Testis (tissue), 3 donors: ENCODE measurements around the gene CTPS1. TPM values are rescaled to one million over a fixed set of nuclear protein-coding genes. Genes with fewer than 3 reads are reported as not detected.

Experiments used
- DNase-seq: peaks from one replicate; pipeline ENCODE4 v3.0.0-alpha.2; 2019
- H3K27ac ChIP-seq, 2 donors: fragments of 200-600 bp; sonication (generic); one replicate each; pipeline ENCODE4 v1.5.1; 2019
- H3K27me3 ChIP-seq: fragments of 200-600 bp; sonication (generic); one replicate; pipeline ENCODE4 v1.5.1; 2019
- H3K36me3 ChIP-seq: fragments of 200-600 bp; sonication (generic); one replicate; pipeline ENCODE4 v1.5.1; 2017; ENCODE audit warnings: low read depth; ENCODE audit errors: missing control alignments
- H3K4me1 ChIP-seq: fragments of 200-600 bp; sonication (generic); one replicate; pipeline ENCODE4 v1.5.1; 2019
- H3K4me3 ChIP-seq, 2 donors: fragments of 200-600 bp; sonication (generic); one replicate each; pipeline ENCODE4 v1.5.1; 2017 to 2019
- H3K9me3 ChIP-seq: fragments of 200-600 bp; sonication (generic); one replicate; pipeline ENCODE4 v1.5.1; 2017
- POLR2A ChIP-seq: fragments of 450-650 bp; IDR thresholded peaks from one replicate; pipeline ENCODE4 v1.6.1; 2017; ENCODE audit warnings: antibody characterized with exemption, mild to moderate bottlenecking, moderate library complexity
- WGBS, 2 donors: methylation state at CpG; one replicate each; pipeline ENCODE4 v1.1.5; 2018; 5-methylcytosine and 5-hydroxymethylcytosine counted together
- intact Hi-C: fragments of 100-400 bp; cut with DNase I; formaldehyde crosslinking; loops from one replicate; pipeline ENCODE4 v1.15.1; 2023; ENCODE audit warnings: low total_unique reads
- polyA plus RNA-seq: library from polyadenylated mRNA; stranded (reverse); fragments of 350-450 nt; fragmentation: Illumina TruSeq; extraction: RNeasy Lipid Tissue Mini Kit (QIAGEN cat#74804); gene quantifications from one replicate; pipeline ENCODE4 v1.2.3, GENCODE V29; 2014; ENCODE audit warnings: low read depth, low replicate concordance; ENCODE audit not compliant: insufficient read depth
- total RNA-seq, 2 donors: library from RNA; depleted of rRNA; stranded (reverse); fragments of >200 nt; gene quantifications; one replicate each; pipeline ENCODE4 v1.2.3, GENCODE V29; 2016
- TF ChIP-seq, protein P1 (sequence below), 3 experiments: fragments of 450-650 bp in 2 of 3; fragments of 200-600 bp in 1 of 3; sonication (generic) in 1 of 3; IDR thresholded peaks; one replicate each; pipeline ENCODE4 v1.5.1; 2016 to 2019; ENCODE audit warnings: antibody characterized with exemption in 3 of 3, mild to moderate bottlenecking in 2 of 3, moderate library complexity in 1 of 3

Gene CTPS1
- total and polyA plus RNA-seq, 3 donors from 2014 or later, result 41.2 to 66.1 (median 55.9) TPM

GRCh38 chr1:41019353-41019745 is 39.9 kb downstream of the CTPS1 start:
- no peak for DNase-seq
- TF ChIP-seq POLR2A, result no peak
- TF ChIP-seq, protein P1, sequence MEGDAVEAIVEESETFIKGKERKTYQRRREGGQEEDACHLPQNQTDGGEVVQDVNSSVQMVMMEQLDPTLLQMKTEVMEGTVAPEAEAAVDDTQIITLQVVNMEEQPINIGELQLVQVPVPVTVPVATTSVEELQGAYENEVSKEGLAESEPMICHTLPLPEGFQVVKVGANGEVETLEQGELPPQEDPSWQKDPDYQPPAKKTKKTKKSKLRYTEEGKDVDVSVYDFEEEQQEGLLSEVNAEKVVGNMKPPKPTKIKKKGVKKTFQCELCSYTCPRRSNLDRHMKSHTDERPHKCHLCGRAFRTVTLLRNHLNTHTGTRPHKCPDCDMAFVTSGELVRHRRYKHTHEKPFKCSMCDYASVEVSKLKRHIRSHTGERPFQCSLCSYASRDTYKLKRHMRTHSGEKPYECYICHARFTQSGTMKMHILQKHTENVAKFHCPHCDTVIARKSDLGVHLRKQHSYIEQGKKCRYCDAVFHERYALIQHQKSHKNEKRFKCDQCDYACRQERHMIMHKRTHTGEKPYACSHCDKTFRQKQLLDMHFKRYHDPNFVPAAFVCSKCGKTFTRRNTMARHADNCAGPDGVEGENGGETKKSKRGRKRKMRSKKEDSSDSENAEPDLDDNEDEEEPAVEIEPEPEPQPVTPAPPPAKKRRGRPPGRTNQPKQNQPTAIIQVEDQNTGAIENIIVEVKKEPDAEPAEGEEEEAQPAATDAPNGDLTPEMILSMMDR (IDR thresholded peaks at IDR 0.05), result no peak
- Histone ChIP-seq H3K4me1 (peaks cover 5% of the 10 kb centered on the region), H3K9me3 (no peaks in the 10 kb centered on the region), H3K27ac (no peak overlapping the region), H3K4me3 (no peak overlapping the region), H3K36me3 (no peaks in the 10 kb centered on the region), H3K27me3 (no peaks in the 10 kb centered on the region)
- intact Hi-C loops, result no loop called here
- 60% methylated on average over 2 of the region's 2 CpGs for WGBS, 2 donors

GRCh38 chr1:41020109-41020576 is 40.6 kb downstream of the CTPS1 start:
- TF ChIP-seq, protein P1 (IDR thresholded peaks at IDR 0.05), result no peak
- TF ChIP-seq POLR2A, result no peak
- Histone ChIP-seq H3K4me1 (peaks cover 5% of the 10 kb centered on the region), H3K27me3 (no peaks in the 10 kb centered on the region), H3K27ac (no peak overlapping the region), H3K4me3 (no peak overlapping the region), H3K36me3 (no peaks in the 10 kb centered on the region), H3K9me3 (no peaks in the 10 kb centered on the region)
- WGBS, 2 donors, result 75 to 94% methylated on average over 2 to 17 of the region's 17 CpGs
- intact Hi-C loops, result no loop called here
- no peak for DNase-seq

DNA sequence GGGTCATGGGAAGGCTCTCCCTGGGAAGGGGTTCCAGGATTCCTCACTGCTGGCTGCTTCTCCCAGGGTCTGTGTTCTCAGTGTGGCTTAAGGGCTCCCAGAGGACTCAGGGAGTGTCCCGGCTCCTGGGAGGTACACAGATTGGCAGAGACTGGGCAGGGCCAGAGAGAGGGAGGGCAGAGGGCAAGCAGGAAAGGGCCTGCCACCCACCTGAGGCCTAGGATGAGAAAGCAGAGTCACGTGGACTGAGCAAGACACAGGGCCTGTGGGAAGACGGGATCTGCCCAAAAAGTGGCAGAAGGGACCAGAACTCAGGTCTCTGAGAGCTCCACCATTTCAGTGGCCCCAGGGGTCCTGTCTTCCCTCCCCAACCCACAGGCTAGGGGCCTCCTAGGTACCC is 41.2 kb downstream of the CTPS1 start:
- H3K4me3 ChIP-seq, result no peak overlapping the region
- H3K27ac ChIP-seq, result no peak overlapping the region
- intact Hi-C loops, result no loop called here
- WGBS, 2 donors, result 74 to 75% methylated on average over 2 to 3 of the region's 3 CpGs
- no peak for TF ChIP-seq POLR2A
- H3K4me1 ChIP-seq, result peaks cover 5% of the 10 kb centered on the region
- H3K36me3 ChIP-seq, result no peaks in the 10 kb centered on the region
- DNase-seq, result no peak
- H3K27me3 ChIP-seq, result no peaks in the 10 kb centered on the region
- no peaks in the 10 kb centered on the region for H3K9me3 ChIP-seq

GRCh38 chr1:41021526-41022308 is 42.2 kb downstream of the CTPS1 start, which contains the start of gene SLFNL1:
SLFNL1 (minus strand) TSS chr1:41021725; CDS start chr1:41020660, 1,065 bp downstream.
- peak; percentile 21 for DNase-seq
- H3K9me3 ChIP-seq, result no peaks in the 10 kb centered on the region
- TF ChIP-seq, protein P1 (IDR thresholded peaks at IDR 0.05), result no peak
- TF ChIP-seq POLR2A, result no peak
- intact Hi-C loops, result no loop called here
- 61 to 62% methylated on average over 10 to 12 of the region's 12 CpGs for WGBS, 2 donors
- no peaks in the 10 kb centered on the region for H3K36me3 ChIP-seq
- no peaks in the 10 kb centered on the region for H3K27me3 ChIP-seq
- H3K27ac ChIP-seq, result no peak within 1 kb of the TSS
- H3K4me3 ChIP-seq, result no peak within 1 kb of the TSS
- peaks cover 5% of the 10 kb centered on the region for H3K4me1 ChIP-seq

DNA sequence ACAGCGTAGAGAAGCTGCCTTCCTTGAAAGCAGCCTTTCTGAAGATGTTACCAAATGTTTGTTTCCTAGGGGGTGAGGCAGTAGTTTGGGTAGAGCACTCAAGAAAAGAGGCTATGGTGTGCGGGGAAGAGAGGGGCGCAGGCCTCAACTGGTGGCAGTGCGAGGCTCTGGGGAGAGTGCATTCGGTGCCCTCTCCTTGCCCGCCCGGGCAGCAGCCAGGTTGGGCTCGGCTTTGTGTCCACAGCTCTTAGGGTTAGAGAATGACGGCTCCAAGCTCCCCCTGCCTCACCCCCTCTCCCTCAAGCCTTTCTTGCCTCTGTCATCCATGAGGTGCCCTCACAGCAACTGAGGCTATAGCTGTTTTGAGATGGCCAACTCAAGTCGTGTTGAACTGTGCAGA is 42.9 kb downstream of the CTPS1 start:
- TF ChIP-seq POLR2A, result no peak
- H3K9me3 ChIP-seq, result no peaks in the 10 kb centered on the region
- no peak overlapping the region for H3K4me3 ChIP-seq
- intact Hi-C loops, result no loop called here
- DNase-seq, result no peak
- no peak overlapping the region for H3K27ac ChIP-seq
- H3K4me1 ChIP-seq, result peaks cover 5% of the 10 kb centered on the region
- WGBS, 2 donors, result 89 to 97% methylated on average over 10 of the region's 10 CpGs
- no peaks in the 10 kb centered on the region for H3K36me3 ChIP-seq
- H3K27me3 ChIP-seq, result no peaks in the 10 kb centered on the region
